Stimulated activated CD4-positive, alpha-beta T cell treated with anti-CD3 and anti-CD28 coated beads, TNF-alpha, amount 100 ng/mL, for 24 hours (primary cell): ENCODE data around the gene PDC.

Experiments
- DNase-seq, 3 experiments: peaks; one replicate each; pipeline ENCODE4 v3.0.0-alpha.2; 2020; ENCODE audit warnings: low read depth in 3 of 3

PDC gene

DNA sequence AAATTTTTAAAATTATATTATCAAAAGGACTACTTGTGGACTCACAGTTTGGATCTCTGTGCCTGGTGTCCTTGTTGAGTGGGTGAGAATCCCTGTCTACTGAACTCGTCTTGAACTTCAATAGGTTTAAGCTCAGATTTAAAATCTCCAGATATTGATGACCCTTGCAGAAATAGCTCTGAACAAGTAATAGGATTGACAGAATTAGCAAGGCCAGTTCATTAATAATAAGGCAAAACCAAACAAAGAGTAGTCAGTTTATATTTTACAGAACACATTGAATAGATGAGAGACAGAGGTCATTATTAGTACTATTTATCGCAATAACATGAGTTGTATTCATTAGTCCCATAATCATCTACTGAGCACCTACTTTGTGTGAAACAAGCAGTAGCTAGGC lies at the start of gene PDC:
TSS of gene PDC (minus strand) at position 101 of the 400 bp plus-strand sequence. CDS start 11,655 bp downstream, outside the sequence.
- no peak for DNase-seq

DNA sequence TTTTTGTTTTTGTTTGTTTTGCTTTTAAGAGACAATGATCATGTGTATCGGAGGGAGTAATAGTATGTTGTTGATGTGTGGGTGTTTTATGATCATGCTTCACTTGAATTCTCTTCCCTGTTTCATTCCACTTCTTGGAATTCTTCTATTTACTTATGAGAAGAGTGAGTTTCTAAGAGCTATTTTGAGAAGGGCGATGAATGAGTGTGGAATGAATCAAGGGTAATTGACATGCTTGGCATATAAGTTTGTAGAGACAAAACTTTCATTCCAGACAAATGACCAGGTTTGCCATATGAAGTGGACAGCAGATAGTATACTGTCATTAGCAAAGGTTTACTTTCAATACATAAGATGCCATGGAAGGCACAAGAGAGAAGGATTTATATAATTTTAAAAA lies 42.3 kb upstream of the PDC start:
- DNase-seq = no peak

DNA sequence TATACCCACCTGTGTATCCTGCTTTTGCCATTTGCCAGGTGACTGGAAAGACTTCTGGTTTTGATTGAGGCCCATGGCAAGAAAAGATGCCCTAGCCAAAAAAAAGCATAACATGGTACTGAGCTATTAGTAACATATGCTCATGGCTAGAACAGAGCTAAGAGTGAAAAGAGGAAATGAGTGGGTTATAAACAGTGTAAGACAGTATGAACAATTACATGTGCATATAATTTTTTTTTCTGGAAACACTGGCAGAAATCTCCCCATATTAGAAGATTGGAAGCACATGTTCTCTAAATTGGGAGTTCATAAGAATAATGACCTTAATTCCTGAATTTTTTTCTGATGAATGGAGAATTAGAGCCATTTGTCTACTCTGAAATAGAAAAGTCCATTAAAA lies 41.2 kb upstream of the PDC start:
- DNase-seq = no peak

DNA sequence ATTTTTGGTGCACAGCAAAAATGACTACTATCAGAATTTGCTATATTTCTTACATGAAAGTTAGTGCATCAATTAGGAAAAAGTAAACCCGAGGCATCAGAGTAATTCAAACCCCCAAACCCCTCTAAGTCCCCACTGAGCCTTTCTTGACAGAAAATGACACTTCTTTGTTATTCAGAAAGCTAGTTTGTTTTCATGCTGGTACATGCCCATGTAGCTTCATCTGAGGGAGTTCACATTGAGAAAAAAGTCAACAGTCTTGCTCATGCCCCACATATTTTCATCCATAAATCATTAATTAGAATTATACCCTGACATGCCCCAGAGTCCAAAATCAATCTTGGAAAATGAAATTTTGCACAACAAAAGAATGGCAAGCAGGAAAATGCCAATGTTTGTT lies 39.9 kb upstream of the PDC start:
- DNase-seq = no peak

DNA sequence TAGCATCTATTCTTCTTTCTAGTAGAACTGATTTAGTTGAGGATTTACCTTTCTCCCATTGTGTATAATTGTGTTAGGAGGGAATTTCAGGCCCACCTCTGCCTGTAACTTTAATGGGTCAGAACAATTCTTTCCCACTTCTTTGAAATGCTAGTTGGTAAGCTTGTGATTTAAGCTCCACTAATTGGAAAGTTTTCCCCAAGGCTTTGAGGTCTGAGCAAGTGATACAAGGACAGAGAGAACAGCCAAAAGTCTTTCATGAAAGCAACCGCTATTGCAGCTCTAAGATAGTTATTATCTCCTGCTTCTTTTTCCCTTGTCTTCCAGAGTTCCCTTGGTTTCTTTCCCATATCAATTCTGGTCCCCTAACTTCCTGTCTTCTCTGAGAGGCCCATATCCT lies 38.7 kb upstream of the PDC start:
- DNase-seq = no peak

DNA sequence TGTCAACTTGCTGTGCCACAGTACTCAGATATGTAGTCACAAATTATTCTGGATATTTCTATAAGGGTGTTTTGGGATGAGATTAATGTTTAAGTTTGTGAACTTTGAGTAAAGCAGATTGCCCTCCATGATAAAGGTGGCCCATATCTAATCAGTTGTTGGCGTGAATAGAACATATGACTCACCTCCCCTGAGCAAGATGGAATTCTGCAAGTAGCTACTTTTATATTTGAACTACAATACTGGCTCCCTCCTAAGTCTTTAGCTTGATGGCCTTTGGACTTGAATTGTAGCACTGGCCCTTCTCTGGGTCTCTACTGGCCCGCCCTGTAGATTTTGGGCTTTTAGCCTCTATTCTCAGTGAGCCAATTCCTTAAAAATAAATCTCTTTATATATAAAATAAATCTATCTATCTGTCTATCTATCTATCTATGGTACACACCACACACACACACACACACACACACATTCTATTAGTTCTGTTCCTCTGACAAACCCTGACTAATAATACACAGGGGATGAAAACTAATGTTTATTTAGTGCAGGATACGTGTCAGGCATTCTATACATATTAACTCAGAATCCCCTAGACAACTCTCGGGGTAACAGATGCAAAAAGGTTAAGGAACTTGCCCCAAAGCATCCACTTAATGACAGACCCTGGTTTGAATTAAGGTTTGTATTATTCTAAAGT lies 37.9 kb upstream of the PDC start:
- no peak for DNase-seq

DNA sequence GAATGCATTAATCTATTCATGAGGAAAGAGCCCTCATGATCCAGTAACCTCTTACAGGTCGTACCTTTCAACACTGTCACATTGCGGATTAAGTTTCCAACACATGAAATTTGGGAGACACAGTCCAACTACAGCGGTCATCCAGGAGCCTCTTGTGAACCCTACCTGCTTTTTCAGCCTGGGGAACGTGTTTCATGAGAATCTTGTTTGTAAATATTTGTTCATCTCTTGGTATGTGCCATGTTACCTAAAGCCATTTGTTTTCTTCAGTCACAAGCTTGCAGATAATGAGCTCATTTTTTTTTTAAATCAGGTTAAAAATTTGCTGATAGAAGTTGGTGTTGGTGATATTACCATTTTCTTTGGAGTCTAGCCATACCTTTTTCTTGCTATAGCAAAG lies 37.2 kb upstream of the PDC start:
- no peak for DNase-seq

DNA sequence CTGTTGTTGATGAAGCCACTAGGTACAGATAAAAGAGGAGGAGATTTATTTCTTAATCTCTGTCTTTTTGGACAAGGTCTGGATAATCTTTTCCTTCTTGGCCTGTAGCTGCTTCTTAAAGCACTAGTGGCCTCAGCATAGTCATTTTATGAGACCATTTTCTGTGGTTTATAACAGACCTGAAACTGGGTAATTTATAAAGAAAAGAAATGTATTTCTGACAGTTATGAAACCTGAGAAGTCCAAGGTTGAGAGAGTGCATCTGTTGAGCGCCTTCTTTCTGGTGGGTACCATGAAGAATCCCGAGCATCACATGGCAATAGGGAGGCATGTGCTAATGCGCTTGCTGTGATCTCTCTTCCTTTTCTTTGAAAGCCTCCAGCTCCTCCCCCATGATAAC lies 36.7 kb upstream of the PDC start:
- no peak for DNase-seq

DNA sequence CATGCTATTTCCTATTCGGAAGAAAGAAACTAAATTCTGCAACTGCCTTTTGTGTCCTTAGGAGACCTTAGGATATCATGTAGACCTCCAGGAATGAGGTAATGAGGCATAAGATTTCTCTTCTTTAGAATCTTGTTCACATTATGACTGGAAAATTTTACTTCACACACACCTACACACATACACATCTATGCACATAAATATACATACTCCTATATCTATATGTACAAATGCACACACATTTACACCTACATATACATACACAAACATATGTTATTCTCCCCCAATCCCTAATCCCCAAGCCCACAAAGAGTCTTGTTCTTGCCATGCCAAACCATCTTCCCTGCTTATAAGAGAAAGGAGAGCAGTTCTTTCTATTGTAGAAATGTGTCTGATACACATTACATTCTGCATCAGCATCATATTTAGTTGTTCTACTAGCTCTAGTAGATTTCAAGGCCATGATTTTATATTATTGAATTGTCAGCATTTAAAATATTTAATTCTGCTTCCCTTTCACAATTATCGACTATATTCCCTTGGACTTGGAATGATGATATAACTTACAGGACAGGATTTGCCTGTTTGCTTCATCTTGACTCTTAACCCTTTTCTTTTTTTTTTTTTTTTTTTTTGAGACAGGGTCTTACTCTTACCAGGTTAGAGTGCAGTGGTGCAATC lies 35.4 kb upstream of the PDC start:
- no peak for DNase-seq

DNA sequence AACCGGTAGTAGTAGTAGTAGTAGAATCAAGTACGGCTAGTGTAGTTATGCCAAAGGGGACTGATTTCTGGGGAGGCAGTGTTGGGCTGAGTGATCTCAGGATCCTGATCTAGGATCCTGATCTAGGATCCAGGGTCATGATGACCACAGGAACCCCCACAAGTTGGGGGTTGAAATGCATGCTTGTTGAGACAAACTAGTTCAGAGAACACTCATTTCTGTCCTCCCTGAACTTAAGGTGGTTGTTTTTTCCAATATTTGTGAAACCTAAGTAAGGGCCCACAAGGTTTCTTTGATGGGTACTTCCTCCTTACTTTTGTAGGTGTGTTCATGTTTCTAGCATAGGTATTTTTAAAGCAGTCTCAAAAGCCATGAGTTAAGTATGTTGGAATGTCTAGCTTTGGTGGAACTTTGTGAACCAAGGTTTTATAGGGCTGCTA lies 33.9 kb upstream of the PDC start:
- no peak for DNase-seq

DNA sequence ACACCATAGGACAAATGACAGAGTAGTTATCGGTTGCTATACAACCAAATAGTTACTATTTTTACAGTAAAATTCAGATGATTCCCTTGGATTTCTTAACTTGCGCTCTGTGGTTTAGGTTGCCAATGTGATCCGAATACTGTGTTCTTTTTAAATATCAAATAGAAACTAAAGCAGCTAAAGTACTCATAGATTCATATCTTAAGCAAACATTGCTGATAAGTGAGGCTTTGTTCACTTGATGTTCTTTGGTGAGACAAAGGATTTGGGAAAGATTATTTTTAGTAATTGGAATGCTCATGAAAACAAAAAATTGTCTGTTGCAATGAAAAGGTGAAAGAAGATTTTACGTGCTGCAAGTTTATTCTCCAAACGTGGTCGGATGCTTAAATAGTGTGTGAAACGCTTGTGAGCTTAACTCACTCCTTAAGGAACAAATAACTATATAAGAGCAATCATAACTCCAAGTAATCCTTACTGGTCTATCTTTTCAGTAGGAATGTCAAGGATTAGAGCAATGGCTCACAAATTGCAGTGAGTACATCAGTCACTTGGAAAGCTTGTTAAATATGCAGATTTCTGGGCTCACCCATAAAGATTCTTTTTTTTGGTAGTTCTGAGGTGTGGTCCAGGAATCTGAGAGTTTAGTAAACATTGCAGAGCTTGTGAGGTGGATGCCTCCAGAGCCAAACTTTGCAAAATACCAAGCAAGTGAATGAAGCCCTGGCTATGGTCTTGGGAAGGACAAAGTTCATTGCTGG lies 31.8 kb upstream of the PDC start:
- DNase-seq = no peak

DNA sequence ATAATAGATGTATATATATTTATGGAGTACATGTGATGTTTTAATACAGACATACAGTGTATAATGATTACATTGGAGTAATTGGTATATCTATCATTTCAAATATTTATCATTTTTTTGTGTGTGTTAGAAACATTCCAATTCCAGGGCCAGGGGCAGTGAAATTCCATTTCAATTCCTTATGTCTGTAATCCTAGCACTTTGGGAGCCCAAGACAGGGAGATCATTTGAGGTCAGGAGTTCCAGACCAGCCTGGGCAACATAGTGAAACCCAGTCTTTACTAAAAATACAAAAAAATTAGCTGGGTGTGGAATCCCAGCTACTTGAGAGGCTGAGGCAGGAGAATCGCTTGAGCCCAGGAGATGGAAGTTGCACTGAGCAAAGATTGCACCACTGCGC lies 30.4 kb upstream of the PDC start:
- no peak for DNase-seq

DNA sequence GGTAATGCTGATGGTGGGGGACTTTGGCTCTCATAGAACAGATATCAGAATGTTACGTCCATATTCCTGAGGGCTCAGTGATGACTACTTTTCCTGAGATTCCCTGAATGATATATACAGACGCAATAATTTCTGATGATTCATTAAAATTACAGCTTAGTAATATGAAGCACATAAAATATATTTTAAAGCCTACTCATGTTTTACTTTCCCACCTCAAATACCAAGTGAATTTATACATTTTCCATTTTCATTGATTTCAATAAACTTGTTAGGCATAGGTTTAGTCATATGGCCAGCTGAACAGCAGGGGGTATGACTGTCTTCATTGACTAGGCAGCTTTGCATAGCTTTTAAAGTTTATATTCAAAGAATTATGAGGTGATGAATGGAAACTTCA lies 26.2 kb upstream of the PDC start:
- DNase-seq = no peak

DNA sequence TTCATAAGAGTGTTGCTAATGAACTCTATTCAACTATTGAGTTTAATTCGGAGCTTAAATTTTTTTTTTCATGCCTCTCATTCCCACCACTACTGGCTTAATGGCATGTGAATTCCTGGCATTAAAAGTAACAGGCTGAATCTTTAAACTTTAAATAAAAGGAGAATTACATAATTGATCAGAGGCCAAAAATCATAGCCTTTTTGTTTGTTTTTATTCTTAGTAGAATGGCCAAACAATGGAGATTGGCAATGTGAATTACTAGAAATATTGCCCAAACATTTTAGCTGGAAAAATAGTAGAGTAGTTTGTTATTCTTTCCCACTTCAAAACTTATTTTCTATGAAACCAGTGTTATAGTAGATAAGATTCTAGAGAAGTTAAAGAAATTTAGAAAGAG lies 25.1 kb upstream of the PDC start:
- DNase-seq = no peak

DNA sequence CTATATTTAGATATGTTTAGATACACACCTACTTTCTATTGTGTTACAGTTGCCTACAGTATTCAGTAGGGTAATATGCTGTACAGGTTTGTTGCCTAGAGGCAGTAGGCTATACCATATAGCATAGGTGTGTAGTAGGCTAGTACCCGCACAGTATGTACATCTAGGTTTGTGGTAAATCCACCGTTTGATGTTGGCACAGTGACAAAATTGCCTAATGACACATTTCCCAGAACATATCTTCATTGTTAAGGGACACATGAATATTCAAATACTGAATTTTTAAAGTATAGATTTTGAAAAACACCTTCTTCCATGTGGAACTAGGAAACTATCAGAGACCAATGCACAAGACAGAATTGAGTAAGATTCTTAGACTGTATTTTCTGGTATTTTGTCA lies 22.6 kb upstream of the PDC start:
- DNase-seq = no peak

DNA sequence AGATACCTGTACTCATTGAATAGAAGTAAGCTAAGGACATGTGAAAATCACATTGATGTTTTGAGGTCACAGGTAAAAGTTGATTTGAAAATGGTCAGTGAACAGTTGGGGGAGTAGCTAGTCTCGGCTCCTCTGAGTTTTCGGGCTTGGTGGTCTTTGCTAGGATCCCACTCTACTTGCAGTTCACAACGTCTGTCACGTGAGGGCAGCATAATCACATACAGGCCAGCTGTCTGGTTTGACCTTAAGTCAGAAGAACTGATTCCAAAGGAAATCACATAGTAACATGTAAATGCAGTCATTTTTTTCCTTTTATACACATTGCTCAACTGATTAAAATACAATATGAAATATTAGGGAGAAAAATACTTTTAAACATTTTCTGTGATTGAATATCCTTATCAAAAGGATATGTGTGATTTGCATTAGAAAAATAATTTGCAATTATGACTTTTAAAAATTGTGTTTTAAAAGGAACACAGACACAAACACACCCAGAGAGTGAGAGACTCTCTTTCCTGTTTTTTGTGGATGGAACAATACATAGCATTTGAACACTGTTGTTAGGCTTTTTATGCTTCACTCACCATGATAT lies 21.8 kb upstream of the PDC start:
- peak; percentile 2 to 49 (median 12) for DNase-seq

DNA sequence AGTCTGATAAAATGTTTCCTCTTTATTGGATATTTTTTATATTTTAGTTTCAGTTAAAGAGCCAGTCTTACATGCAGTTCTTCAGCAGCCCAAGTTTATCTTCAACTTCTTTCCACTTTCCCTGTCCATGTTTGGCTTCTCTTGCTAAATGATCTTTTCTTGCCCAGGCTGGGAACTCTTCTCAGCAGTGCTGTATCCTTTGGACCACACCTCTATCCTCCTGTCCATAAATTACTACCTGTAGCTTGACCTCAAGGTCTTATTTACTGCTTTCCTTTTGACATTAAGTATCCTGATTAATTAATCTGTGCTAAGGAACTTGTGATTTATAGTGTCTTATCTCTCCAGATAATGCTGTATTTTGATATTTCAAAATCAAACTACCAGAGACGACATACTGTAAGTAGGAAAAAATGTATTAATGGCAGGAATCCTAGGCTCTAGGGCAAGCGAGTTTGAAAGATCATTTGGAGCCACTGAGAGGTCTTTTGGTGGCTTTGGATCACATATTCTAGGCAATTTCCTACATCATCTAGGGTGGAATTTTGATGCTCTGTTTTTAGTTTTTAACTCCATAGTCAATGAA lies 20.5 kb upstream of the PDC start:
- DNase-seq = no peak

DNA sequence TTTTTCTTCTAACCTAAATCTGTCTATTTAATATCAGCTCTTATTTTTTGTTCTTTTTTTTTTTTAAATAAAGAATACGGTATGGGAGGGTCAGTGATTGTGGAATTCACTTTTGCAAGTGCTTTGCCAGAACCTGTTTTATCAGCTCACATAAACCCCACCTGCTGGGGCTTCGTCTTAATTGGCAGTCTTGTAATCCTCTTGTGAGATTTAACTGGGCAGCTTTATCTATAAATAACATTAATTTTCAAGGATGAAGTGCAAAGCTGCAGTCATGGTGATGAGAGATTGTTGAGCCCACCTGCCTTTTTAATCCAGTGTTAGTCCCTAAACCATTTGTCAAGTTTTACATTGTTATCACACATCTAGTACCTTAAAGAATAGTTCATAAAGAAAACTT lies 18.2 kb upstream of the PDC start:
- DNase-seq = no peak

DNA sequence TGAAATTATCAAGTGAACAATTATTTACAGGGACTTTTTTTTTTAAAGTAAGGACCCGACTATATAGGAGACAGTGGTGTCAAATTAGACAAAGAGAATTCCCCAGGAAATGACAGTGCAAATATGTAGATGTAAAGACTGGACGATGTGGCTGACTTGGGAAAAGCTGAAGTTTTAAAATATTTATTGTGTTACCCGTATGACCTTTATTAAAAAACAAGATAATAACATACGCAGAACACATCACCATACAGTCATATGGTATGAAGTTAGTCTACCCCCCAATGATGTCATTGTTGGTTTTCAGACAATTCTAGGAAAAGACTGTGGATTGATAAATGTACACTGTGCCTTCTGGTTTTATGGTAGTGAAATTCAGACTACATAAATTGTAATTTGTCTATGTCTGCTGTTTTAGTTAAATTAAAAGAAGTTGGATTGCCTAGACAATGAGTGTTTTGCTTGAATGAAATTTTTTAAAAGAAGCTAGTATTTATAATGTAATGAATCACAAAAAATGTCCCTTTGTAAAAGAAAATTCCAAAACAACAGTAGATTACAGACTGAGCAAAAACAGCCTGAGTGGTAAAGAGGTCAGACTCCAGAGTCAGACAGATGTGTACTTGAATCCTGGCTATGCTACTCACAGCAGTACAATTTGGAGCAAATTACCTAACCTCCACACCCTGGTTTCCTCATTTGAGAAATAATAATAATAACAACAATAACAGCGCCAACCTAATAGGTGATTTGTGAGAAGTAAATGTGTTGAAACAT lies 15.5 kb upstream of the PDC start:
- DNase-seq = no peak

DNA sequence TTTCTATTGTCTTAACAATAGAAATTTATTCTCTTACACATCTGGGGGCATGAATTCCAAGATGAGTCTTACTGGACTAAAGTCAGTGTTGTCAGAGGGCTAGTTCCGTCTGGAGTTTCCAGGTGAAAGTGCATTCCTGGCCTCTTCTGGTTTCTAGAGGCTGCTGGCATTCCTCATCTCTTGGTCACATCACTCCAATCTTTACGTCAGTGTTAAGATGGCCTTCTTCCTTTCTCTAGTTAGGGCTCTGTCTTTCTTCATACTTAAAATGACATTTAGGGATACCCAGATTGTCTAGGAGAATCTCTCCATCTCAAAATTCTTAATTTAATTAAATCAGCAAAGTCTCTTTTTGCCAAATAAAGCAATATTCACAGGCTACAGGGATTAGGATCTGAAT lies 13.3 kb upstream of the PDC start:
- no peak for DNase-seq

DNA sequence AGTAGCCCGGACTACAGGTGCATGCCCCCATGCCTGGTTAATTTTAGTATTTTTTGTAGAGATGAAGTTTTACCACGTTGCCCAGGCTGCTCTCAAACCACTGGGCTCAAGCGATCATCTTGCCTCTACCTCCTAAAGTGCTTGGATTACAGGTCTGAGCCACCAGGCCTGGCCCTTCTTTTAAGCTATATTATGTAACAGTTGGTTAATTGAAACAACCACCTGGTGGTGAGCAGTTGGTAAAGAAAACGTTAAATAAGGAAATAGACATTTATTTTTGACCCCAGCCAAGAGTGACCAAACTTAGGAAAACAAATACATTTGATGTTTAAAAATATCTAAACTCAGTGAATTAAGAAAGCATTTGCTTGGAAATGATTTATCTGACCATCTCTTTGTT lies 12.1 kb upstream of the PDC start:
- no peak for DNase-seq
